NCI-H146 (cell line): ENCODE data around the gene LPP.

Experiments
- DNase-seq: peaks from one replicate; lab custom pipeline; 2025; lab: John Stamatoyannopoulos, UW

The LPP gene

DNA sequence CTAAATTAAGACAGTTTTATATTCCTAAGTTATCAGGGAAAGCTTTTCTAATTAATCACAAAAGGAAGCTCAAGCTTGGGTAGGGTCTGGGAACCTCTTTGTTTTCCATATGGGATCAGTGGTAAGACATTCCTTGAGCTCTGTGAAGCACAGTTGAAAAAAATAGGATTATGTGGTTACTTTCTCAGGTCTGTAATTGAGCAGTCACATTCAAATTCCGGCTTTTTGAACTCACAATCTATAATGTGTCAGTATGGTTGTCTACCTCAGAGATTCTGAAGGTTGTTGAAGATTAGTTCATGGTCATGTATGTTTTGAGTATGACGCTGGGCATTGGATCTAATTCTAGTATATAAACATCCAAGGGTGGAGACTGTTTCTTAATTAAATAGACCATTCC is 364.5 kb downstream of the LPP start:
- no peak for DNase-seq

DNA sequence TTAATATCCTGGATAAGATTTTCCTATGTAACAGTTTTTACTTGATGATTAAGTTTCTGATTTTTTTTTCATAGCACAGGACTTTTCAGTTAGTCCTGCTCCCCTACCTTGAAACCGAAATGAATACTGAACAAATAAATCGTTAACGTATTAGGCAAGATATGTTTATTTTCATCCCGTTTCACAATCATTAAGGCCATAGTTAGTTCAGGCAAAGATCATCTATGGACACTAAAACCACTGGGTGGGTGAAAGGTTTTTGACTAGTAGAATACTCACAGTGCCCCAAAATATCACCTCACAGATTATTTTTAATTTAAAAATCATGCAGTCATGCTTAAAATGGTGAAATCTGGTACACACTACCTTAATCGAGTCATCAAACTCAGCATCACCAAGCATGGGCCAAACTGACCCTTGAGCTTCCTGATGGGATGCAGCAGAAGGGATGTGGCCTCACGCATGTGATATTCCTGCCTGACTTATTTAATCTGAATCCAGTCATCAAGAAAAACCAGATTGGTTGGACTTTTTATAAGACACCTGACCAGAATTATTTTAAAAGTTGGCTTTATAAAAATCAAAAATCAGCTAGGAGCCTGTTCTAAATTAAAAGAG is 365.0 kb downstream of the LPP start:
- no peak for DNase-seq

DNA sequence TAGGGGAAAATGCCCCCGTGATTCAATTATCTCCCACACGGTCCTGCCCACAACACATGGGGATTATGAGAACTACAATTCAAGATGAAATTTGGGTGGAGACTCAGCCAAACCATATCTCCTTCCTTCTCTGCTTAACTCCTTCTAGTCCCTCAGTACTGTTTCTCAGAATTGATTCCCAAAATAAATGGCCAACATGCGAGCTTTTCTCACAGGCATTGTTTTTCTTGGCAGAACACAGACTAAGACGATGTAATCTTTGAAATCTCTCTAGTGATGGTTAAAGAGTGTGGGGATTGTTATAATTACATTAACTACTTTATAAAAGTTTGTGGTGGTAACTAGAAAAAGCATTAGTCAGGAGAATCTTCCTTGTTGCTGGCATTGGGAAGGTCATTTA is 366.5 kb downstream of the LPP start:
- no peak for DNase-seq

DNA sequence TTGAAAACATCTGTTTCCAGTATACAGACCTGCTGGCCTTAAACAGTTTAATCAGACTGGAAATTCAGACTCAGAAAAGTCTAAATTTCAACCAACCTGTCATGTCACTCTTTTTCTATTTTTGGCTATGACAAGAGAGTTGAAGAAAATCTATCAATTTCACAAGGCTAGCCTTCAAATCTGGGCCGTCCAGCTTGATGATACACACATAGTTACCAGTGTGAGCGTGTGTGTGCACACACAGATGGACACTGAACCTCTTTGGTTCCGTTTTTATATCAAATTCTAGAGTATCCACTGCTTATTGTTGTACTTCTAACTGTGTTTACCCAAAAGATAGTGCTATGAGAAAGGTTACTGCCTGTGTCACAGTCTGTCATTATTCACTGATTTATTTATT is 368.2 kb downstream of the LPP start:
- no peak for DNase-seq

DNA sequence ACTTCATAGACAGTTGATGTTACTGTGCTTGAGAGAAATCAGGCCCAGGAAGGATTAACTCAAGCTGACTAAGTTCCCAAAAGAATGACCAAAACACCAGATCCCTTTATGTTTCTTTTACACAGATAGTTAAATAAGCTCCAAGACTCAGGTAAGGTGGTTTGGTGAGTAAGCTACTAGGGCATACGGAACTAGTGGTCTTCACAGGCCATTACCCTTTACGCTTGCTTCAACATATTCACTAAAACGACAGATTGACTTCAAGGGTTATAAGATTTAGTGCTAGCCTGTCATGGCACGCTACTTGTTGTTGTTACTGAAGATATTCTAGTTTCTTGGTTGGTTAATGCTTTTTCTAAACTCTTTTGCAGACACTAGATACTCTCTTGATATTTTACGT is 369.3 kb downstream of the LPP start:
- no peak for DNase-seq

DNA sequence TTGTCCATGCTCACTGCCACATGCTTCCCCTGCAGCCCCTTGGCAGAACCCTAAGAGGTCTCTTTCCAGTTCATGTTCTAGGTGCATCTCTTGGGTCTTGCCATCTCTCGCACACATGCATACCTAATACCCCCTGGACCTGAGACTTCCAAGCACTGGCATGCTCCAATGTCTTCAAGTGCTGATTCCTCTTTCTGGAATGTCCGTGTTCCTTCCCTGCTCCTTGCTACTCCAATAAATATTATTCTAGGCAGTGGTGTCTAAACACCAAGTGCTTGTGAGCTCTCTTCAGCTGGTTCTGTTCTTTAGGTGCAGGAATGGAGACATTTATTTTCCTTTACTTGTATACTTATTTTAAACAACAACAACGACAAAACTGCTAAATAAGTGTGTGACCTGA is 370.1 kb downstream of the LPP start:
- no peak for DNase-seq

DNA sequence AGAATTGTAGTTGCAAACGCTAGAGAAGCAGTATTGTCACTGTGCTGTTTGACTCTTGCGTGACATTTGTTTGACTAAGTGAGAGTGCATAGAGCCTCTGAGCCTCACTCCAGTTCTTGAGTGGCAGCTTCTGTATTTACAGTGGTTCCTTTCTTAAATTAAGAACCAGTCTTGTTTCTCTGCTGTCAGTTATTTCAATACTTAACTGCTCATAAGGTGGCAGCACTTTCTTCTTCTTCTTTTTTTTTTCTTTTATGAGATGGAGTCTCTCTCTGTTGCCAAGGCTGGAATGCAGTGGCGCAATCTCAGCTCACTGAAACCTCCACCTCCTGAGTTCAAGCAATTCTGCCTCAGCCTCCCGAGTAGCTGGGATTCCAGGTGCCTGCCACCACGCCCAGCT is 372.1 kb downstream of the LPP start:
- no peak for DNase-seq

DNA sequence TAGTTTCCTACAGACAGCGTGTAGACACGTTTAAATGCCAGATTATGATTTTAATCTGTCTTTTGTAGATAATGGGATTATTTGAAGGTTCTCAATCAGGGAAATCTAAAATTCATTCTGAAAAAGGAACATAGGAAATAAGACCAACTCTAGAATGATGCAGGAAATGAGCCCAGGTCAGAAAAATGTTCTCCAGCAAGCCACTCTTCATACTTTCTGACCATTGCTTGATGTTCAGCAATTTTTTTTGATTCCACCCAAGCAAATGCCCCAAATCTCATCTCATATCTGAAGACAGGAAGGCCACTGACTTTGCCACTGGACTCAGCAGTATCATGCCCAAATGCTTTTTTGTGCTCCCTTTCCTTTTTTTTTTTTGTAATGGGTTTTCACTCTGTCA is 373.4 kb downstream of the LPP start:
- DNase-seq = no peak

DNA sequence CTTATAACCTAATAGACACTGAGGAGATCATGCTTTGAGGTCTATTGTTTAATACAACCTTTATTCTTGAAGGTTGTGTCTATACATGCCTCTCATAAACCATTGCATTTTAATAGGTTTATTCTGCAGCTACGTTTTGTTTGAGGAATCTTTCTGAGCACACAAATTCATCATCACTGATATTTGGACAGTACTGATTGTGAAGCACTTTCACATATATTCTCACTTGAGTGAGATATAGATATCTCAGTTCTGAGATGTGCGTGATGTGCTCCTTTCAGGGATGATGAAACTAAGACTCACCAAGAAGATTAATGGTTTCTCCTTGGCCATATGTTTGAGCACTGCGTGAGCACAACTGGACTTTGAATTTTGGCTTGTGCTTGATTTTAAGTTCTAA is 374.4 kb downstream of the LPP start:
- DNase-seq = no peak

DNA sequence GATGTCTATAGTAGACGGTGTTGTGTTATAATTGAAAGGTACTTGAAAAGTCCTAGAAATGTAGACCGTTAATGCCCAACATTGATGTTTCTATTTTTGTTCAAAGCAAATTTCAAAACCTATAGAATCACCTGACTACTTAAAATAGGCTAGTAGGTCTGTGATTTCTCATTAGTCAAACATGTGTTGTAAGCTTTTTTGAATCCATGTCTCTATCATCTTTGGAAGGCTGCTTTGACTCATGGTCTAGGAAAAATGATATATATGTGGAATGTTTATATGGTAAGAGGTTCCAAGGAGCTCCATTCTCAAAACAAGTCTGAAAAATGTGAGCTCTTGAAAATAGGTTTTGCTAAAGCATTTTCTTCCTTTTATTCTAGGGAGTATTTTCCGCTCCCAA is 375.3 kb downstream of the LPP start:
- DNase-seq = no peak

DNA sequence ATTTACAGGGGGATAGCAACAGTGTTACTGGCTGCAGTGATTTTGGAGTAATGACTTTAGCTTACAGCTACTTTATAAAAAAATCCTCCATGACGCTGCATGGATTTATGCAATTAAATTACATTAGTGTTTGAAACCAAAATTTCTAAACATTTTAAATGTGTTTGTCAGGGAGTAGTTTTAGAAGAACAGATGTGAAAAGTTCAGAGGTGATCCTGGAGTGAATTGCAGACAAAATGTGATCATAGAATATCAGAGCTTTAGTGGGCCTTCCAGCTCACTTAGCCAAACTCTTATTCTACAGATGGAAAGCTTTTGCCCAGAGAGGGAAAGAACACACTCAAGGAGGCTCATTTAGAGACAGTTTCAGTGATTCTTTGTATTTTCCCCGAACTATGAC is 376.3 kb downstream of the LPP start:
- no peak for DNase-seq

DNA sequence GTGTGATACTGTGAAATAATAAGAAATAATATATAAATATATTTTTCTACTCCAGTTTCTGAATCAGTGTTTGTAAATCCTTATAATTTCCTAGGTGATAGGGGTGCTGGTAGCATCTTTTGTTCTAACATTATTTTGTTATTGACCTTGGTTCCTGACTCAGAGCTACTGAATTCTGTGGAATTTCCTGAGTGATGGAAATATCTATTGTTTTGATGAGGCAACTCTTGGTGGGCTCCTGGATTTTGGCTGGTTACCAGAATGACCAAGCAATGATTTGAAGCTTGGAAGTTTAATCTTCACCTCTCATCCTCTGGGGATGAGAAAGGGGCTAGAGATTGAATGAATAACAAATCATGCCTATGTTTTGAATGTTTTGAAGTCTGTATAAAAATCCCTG is 377.3 kb downstream of the LPP start:
- no peak for DNase-seq

DNA sequence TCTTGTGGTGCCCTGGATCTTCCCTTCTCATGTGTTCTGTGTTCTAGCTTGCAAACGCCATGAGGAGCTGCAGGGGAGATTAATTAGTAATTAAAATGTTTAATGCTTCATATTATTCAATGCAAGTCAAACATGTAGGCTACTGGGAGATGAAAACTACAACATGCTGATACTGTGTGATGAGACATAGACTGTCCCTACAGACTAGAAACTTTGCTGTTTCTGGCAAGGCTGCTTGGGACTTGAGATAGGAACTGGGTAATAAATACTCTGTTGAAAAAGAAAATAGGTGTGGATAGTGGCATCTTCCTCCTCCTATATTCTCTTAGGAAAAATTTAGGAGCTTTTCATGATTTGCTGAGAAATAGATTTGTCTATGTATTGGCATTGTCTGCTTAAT is 379.2 kb downstream of the LPP start:
- DNase-seq = no peak

DNA sequence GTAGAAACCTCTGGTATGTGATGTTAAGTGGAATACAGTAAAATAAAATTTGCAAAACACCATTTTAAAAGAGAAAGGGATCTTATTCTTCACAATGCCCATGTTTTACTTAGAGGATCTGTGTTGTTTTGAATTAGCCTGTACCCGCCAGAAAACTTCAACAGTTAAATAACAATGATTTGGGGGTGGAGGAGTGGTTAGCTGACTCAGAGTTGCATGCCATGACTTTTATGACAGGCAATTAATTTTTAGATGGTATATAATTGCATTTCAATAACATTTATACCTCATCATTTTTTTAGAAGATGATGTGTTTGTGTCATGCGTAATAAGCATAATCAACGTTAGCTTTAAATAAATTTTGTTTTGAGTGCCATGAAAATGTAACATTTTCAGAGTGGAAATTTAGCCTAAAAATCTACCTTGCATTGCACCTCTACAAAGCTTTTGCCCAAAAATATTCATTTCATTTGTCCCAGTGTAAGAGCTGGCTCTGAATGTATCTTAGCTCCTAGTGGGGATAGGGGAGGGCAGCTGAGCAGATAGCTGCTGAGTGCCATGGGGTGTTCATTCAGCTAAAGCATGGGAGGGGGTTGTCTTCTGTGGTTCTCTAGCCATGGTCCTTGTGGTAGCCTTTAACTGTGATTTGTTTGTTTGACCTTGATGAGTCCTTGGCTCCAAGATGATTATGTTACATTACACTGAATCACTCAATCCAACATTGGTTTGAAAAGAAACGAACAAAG is 379.8 kb downstream of the LPP start:
- DNase-seq = no peak

DNA sequence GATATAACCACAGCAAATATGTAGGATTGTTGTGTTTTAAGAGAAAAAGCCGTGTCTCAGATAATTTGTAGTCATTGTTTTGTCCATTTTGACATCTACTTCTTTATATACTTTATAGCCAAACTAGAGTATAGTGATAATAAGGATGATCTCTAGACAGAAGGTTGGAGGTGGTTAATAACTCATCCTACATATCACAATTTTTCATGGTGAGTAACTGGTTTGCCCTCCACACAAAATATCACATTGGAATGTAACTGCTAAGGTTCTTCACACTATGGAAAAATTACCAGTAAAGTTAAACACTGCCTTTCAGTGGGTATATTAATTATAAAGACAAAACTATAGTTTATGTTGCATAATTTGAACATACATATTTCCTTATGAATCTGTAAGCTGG is 380.7 kb downstream of the LPP start:
- DNase-seq = no peak

DNA sequence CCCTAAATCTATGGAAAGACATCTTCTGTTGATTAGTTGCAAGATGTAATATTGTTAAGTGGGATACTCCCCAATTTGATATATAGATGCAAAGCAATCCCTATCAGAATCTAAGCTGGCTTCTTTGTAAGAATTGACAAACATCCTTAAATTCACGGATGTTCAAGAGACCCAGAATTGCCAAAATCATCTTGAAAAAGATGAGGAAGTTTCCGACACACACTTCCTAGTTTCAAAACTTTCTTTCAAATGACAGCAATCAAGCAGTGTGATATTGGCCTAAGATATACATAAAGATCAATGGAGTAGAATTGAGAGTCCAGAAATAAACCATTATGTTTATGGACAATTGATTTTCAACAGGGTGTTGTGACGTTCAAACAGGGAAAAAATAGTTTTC is 383.6 kb downstream of the LPP start:
- no peak for DNase-seq

DNA sequence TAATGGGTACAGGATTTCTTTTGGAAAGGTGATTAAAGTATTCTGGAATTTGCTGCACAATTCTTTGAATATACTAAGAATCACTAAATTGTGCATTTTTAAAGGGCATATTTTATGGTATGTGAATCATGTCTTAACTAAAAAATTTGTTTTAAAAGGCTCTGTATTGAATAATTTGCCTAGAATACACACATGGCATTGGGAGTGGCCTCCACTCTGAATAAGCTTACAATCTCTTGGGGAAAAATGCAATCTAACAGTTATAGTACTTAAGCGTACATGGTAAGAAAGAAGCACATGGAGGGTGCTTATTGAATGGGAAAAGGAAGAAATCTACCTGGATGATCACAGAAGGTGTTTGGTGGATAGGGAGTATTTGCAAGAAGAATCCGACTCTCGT is 385.1 kb downstream of the LPP start:
- DNase-seq = no peak

DNA sequence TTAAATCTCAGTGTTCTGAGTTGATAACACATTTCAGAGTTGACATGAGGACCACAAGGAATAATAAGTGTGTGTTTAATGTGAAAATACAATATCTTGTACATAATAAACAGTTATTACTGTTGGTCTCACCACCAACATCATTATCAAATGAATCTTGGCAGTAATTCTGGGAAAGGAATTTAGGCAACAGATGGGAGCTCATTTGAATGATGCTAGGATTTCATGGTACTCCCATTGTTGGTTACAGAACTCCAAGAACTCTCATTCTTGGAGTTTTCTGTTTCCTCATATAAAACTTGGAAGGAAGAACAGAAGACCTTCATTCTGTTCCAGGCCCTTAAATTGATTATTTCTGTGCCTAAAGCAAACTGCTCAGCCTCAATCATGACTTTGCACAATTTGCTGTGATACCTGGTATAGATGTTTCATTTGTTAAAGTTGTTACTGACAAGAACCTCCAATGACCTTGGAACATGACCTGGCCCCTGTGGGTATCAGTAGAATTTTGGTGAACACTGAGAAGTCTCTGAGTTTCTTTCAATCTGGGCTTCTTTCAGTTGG is 385.8 kb downstream of the LPP start:
- DNase-seq = no peak

DNA sequence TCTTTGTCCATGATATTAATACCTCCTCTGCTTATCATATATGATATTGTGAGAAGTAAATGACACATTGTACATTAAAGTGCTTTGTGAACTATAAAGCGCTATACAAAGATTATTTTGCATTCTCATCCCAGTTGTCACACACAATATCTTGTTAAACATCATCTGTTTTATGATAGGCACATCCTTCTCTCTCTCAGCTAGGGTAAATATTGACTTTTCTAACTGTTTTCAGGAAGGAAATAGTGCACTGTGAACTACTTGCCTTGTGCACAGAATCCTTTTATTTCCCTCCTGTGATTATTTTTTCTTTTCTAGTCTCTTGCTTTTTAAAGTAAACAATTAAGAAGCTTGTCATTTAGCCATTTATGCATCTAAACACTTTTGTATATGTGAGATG is 388.2 kb downstream of the LPP start:
- DNase-seq = no peak

DNA sequence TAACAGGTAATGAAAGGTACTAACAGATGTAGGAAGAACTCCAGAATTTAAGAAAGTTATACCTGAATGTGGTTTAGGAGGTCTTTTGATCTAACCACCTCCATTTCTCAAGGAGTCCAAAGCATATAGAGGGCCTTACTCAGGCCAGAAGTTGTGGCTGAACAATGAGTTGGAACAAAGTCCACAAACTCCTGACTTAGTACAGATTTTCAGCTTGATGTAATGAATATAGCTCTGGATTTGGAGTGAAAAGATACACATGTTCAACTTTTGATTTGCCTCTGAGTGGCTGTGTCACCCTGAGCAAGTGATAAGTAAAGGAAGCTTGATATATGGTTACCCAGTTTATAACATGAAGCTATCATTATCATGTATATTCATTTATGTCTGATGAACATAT is 390.1 kb downstream of the LPP start:
- no peak for DNase-seq

DNA sequence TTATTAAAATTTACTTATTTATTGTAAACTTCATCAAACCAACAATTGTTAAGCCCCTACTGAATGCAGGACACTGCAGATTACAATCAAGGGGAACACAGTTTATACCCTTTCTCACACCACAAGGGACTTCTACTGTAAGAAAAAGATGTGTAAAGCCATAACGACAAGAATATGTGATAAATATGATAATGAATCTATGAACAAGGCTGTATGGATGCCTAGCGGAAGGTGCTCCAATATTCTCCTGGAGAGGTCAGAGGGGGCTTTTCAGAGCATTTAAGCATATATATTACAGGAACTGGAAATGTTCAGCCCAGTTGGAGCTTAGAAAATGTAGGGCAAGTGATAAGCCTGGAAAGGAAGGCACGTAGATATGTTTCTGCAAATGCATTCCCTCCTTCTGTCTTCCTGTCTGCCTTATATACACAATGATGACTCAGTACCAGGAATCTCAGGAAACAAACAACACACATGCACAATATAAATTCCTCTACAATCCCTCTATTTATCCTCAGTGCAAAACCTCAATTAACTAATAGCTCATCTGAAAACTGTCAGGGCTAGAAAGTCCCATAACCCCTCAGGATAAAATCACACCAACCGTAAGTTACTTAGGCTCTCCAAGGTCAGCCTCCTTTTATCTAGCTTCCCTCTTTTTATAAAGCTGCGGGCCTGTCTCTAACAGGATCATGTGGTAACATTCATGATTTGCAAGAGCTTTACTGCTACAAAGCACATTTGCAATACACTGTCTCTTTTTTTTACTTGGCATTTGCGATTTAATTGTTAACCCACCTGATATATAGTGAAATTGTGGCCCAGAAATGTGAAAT is 393.1 kb downstream of the LPP start:
- DNase-seq = no peak

DNA sequence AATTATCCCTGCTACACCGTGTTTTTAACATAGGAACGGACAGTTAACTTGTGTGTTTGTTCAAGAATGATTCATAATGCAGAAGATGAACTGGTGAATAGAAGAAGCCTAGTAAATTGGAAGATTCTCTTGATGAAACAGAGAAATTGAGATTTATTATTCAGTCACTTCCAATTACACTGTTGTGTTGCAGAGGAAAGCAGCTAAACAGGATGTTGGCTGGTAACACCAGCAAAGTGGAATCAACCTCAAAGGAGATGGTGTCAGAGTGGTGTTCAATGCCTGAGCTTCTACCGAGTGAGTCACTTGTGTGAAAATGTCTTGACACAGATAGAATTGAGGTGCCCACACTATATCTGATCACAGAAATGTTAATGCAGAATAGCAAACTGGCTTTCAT is 399.6 kb downstream of the LPP start:
- no peak for DNase-seq

DNA sequence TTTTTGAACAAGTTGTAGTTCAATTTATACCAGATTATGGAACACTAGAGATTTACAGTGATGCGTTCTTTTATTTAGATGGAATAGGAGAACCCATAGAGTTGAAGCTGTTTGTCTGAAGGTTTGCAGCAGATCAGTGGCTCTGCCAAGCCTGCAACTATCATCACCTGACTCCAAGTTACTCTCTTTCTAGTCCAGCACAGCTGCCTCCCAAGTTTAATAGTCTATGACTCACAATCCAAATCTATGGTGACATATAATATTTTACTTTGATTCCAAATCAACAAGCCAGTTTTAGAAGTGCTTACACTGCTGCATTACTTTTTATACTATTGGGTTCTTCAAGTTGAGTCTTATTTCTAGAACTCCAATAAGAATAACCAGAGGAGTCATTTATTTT is 400.4 kb downstream of the LPP start:
- DNase-seq = no peak
